ENCODE results near the gene LIPC.

Gene LIPC

DNA sequence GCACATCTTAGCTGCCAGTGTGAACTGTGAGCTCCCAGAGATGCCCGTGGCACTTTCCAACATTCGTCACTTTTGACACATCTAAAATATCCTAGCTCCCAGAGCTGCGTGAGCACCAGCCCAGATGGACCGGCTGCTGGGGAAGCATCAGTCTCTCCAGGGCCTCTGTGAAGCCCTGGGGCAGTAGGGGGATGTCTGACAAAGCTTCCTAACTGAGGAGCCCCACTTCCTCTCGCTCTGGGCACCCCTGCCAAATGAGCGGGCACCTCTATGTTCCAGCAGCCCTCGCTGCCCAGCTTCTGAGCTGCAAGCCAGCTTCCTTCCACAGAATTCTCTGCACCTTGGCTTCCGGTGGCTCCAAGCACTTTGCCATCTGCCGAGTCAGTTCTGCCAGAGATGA lies 91.1 kb downstream of the LIPC start:
- DNase-seq (ENCODE audit: low read depth) = no peak
- no peak overlapping the region for H3K4me3 ChIP-seq (ENCODE audit: low read depth, low read length)

DNA sequence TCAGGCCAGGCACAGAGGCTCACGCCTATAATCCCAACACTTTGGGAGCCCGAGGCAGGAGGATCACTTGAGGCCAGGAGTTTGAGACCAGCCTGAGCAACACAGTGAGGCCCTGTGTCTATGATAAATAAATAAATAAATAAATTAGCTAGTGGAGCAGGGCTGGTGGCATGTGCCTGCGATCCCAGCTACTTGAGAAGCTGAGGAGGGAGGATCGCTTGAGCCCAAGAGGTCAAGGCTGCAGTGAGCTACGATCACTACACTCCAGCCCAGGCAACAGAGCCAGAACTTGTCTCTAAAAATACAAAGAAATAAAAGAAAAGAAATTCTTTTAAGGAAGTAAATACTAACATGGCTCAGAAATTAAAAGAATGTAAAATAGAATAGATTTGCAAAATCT lies 91.8 kb downstream of the LIPC start:
- no peak for DNase-seq (ENCODE audit: low read depth)
- no peak overlapping the region for H3K4me3 ChIP-seq (ENCODE audit: low read depth, low read length)

DNA sequence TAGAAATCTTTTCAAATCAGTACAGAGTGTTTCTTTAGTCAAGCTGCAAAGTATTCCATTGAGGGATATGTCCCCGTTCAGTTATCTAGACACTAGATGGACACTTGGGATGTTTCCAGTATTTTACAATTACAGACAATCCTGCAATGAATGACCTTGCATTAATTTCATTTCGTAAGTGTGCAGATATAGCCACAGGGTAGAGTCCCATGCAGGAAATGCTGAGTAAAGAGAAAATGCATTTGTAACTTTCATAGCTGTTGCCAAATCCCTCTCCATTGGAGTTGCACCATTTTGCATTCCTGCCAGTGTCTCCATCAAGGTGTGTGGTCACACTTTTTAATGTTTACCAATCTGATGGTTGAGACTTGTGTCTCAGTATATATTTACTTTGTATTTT lies 92.5 kb downstream of the LIPC start:
- no peak for DNase-seq (ENCODE audit: low read depth)
- no peak overlapping the region for H3K4me3 ChIP-seq (ENCODE audit: low read depth, low read length)

DNA sequence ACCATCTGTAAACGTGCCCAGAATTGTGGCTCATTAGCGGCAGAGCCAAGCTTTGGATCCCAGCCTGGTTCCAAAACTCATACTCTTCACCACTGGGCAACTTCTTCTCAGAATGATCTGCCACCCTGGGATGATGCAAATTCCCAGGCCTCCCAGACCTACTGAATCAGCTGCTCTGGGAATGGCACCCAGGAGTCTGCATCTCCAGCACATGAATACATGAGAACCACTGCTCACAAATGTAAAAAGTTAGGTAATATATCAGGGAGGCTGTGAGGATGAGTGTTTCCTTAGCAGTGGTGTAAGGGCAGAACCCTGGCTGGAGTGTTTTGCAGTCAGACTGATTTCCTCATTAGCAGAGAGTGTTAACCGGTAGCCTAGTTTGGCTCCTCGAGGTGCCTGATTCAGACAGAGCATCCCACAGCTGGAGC lies 94.2 kb downstream of the LIPC start:
- no peak for DNase-seq (ENCODE audit: low read depth)
- H3K4me3 ChIP-seq (ENCODE audit: low read depth, low read length) = no peak overlapping the region

DNA sequence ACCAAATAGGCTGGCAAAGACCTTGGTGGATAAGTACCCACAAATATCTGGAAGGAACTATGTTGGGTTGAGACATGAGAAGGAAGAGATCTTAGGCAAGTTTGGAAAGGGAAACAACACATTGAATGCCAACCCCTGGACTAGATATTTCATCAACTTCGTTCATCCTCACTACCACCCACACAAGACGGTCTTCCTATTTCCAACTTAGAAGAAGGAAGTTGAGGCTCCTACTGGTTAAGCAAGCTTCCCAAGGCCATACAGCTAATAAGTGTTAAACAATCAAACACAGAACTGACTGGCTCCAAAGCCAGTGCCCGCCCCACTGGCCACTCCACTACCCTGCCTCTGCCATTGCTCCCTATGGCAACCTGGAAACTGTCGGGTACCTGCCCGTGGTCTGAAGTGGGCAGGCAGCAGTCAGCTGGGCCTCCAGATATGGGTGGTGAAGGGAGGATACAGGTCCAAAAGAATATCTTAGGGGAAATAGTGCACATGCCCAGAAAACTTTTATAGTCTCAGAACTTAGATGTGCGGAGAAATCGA lies 94.9 kb downstream of the LIPC start:
- DNase-seq (ENCODE audit: low read depth) = no peak
- no peak overlapping the region for H3K4me3 ChIP-seq (ENCODE audit: low read depth, low read length)

DNA sequence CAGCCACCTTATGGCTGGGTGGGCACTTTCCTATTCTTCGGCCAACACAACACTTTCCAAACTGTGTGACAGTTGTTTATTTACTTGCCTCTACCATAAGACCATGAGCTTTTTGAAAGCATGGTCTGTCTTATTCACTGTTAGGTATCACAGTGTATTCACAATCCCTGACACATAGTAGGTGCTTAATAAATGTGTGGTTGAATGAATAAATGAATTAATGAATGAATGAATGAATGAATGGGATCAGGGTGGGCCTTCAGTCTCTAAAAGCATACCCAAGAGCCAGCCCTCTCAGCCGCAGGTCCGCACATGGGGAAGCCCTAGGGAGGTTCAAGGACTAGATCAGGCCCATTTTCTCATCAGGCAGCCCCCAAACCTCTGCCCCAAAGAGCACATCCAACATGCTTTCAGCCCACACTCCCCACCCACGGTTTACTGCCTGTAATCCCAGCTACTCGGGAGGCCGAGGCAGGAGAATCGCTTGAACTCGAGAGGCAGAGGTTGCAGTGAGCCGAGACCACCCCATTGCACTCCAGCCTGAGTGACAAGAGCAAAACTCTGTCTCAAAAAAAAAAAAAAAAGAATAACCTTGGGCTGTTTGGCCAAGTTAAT lies 95.9 kb downstream of the LIPC start:
- H3K4me3 ChIP-seq (ENCODE audit: low read depth, low read length) = no peak overlapping the region
- DNase-seq (ENCODE audit: low read depth) = no peak

DNA sequence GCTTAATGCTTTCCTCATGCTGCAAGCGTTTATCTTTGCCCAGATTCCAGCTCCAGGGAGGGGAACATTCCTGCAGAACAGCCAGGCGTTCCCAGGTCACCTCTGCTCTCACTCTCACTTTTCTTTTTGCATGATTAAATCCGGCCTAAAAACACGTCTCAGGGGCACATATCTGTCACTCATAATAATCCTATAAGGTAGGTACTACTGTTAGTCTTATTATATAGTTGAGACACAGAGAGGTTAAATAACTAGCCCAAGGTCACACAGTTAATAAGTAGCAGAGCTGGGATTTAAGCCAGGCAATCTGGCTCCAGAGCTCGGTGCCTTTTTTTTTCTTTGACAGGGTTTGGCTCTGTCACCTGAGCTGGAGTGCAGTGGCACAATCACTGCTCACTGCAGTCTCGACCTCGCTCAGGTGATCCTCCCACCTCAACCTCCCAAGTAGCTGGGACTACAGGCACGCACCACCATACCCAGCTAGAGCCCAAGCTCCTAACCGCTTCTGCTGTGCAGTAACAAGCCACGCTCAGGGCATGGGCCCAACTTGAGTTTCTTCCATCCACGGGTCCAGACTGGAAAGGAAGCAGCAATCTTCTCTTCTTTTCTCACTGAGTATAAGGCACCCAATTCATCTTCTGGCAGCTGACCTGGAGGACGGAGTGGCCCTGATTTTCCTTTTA lies 96.5 kb downstream of the LIPC start:
- DNase-seq (ENCODE audit: low read depth) = no peak
- no peak overlapping the region for H3K4me3 ChIP-seq (ENCODE audit: low read depth, low read length)

DNA sequence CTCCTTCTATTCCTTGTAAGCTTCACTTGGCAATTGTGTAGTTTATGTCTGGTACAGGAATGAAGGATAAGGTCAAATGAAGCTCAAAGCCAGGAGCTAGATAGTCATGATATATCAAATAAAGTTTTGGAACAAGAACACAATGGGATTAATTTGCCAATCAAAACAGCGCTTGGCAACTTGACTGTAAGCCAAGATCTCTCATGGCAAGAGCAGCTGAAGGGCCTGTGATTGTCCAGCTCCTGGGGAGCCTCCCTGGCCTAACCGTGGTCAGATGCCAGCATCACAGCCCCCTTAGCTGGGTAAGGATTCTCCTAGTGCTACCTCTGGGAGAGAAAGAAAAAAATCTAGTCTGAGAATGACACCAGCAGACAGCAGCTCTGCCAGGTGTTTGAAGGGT lies 97.2 kb downstream of the LIPC start:
- no peak overlapping the region for H3K4me3 ChIP-seq (ENCODE audit: low read depth, low read length)
- DNase-seq (ENCODE audit: low read depth) = no peak

DNA sequence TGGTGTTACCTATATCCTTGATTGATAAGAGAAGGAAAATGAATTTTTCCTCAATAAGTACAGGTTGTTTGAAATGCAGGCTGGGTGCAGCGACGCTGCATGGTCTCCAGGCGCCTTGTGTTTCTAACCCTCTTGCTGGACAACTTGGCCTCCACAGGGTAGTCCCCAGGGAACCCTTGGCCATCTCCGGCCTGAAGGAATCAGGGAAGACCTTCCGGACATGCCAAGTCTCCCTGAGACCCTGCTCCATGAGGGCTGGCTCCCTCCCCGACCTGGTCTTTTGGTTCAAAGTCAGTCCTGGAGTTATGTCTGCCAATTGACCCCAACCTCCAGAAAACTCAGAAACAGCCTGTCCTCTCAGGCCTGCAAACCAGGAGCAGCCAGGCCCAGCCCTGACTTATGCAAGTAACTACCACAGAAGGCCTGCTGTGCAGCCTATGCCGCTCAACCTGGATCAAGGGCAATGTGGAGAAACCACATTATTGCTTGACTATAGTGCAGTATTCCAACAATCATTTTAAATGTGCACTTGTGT lies 98.3 kb downstream of the LIPC start:
- H3K4me3 ChIP-seq (ENCODE audit: low read depth, low read length) = no peak overlapping the region
- DNase-seq (ENCODE audit: low read depth) = no peak

DNA sequence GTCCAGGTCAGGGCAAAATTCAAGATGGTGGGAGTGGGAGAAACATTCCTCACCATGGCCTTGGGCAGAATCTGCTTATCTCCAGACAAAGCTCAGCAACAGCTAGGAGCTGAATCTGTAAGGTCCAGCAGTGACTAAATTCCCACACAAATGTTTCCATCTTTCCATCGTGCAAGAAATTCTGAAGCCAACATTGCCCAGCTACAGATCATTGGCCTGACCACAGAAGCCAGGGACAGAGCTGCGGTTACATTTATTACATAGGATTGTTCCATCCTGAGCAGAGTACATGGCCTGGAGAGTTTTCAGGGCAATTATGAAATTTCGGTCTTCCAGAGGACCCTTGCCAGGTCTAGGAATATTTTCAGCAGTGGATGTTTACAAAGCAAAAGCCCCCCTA lies 100.3 kb downstream of the LIPC start:
- no peak for DNase-seq (ENCODE audit: low read depth)
- no peak overlapping the region for H3K4me3 ChIP-seq (ENCODE audit: low read depth, low read length)

DNA sequence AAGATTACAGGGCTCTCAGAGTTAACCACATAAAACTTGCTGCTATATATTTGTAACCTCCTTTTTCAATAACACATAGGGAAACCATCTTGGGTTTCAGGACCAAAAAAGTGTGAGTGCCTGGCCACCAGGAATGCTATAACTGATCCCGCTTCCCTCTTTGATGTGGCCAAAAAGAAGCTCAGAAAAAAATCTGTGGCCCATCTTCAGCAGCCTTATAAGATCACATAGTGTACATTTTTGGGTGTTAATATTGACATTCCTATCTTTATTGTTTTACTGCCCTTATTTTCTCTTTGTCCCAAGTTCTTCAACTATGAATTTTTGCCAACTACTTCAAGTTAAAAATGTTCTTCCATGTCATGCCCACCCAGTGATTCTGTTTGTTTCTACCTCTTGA lies 102.8 kb downstream of the LIPC start:
- DNase-seq (ENCODE audit: low read depth) = no peak
- H3K4me3 ChIP-seq (ENCODE audit: low read depth, low read length) = no peak overlapping the region

DNA sequence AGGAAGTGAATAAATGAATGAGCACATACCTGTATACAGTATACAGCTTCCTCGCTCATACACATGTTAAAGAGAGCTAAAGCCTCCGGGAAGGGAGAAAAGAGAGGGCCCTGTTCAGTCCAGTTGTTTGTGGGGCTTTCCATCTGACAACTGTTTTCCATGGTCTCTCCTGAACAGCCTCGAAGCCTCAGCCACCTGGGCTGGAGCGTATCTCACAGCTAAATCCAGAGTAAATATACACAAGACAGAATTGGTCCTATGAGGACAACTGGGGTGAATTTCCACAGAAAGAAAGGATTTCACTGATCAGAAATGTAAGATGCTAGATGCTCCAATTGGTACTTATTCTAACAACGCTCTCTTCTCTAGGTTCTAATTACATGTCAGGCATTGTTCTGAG lies 103.5 kb downstream of the LIPC start:
- no peak overlapping the region for H3K4me3 ChIP-seq (ENCODE audit: low read depth, low read length)
- no peak for DNase-seq (ENCODE audit: low read depth)

DNA sequence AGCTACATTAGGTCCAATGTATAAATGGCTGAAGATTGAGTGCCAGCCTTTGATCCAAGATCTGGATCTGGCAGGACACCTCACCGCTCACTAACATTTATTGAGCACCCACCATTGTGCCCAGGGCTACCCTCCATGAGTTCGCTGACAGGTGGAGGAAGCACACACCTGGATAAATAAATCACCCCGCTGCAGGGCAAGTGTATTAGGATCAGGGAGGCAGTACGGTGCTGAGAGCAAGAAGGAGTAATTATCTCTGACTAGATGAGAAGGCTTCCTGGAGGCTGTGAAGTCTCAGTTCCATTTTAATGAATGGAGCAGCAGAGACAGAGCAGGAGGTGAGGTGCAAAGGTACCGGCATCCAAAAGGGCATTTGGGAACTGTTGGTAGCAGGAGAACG lies 104.1 kb downstream of the LIPC start:
- H3K4me3 ChIP-seq (ENCODE audit: low read depth, low read length) = no peak overlapping the region
- DNase-seq (ENCODE audit: low read depth) = no peak

DNA sequence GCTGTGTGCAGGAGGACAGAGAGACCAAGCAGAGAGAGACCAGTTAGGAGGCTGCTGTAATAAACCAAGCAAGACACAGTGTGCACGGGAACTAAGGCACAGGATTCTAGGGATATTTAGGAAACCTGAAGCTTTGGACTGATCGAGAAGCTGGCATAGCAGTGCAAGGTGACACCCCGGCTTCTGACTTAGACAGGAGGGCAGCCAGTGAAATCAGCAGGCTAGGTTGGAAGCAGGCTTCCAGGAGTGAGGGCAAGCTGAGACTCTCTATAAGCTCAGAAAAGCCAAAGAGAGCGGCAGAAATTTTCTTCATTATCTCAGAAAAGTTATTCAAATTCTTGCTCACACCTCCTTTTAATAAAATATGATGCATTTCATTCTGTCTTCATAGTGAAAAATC lies 104.6 kb downstream of the LIPC start:
- no peak overlapping the region for H3K4me3 ChIP-seq (ENCODE audit: low read depth, low read length)
- DNase-seq (ENCODE audit: low read depth) = no peak

DNA sequence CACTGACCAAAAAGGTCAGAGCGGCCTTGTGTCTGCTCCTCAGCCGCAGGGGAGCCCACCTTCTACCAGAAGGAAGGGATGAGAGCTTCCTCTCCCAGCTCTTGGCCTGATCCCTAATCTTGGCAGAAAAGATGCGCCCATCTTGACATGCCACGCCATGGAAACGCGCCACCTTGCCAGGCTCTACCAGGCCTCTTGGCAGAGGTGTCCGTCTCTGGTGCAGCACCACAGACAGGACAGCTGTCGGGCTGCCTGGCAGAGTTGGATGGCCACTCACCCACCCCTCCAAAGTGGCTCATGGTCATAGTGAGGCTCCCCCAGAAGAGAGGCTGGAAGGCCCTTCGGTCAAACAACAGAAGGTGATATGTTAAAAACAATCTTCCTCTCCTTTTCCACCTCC lies 105.2 kb downstream of the LIPC start:
- no peak for DNase-seq (ENCODE audit: low read depth)
- H3K4me3 ChIP-seq (ENCODE audit: low read depth, low read length) = no peak overlapping the region

DNA sequence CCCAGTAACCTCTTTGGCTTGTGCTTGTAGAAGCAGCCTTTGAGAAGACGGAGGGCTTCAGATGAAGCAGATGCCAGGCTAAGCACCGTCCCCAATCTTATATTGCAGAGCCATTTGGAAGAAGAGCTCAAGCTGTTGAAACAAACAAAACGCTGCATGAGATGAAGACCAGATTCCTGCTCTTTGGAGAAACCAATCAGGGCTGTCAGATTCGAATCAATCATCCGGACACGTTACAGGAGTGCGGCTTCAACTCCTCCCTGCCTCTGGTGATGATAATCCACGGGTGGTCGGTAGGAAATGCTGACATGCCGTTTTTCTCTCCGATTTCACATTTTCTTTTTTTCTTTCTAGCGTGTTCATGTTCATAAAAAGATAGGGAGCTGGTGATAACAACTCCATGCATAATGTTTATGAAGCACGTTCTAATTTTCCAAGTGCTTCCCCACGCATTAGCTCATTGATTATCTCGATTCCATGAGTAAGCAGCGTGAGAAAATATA lies 106.5 kb downstream of the LIPC start:
- no peak overlapping the region for H3K4me3 ChIP-seq (ENCODE audit: low read depth, low read length)
- no peak for DNase-seq (ENCODE audit: low read depth)

DNA sequence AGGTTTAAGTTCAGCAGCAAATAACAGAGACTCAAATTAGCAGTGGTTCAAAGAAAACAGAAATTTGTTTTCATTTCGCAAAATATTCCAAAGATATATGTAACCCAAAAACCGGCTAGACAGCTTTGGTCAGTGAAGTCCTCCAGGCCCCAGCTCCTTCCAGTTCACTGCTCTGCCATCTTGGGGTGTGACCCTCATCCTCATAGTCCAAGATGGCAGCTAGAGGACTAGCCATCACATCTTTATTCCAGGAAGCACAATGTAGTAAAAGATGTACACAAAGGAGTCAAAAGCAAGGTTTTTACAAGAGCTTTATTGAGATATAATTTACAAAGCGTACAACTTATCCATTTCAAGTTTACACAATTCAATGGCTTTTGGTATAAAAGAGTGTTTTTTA lies 107.1 kb downstream of the LIPC start:
- H3K4me3 ChIP-seq (ENCODE audit: low read depth, low read length) = no peak overlapping the region
- DNase-seq (ENCODE audit: low read depth) = no peak

DNA sequence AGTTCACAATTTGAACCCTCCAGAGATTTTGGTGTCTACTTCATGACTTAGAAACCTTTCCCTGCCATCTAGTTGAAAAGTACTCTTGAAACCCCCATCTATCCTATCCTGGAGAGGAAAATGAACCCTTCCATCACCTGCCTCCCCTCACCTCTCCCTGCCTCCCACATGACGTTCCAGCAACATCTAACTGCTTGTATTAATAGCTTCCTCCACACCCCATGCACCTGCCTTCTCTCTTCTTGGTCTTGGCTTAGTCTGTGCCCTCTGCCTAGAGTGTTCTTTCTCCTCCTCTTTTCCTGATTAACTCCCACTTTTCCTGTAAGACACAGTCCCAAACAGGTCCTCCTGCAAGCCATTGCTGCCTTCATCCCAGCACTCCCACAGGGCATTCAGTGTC lies 107.8 kb downstream of the LIPC start:
- no peak for DNase-seq (ENCODE audit: low read depth)

DNA sequence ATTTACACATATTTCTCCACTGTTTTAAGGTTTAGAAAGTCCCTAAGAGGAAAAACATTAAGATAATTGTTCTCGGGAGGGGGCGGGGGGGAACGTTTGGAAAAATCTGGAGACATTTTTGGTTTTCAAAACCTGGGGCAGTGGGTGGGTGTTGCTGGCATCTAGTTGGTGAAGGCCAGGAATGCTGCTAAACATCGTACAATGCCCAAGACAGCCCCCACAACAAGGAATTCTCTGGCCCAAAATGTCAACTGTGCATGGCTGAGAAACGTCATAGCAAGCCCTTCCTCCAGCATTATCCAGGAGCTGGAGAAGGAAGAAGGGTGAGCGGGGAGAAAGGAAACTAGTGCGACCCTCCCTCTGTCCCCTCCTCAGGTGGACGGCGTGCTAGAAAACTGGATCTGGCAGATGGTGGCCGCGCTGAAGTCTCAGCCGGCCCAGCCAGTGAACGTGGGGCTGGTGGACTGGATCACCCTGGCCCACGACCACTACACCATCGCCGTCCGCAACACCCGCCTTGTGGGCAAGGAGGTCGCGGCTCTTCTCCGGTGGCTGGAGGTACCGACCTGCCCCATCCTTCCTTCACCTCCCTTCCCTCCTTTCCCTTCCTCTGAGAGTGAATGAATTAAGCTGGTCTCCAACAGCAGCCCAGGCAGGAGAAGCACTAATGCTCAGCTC lies 109.8 kb downstream of the LIPC start:
- H3K4me3 ChIP-seq (ENCODE audit: low read depth, low read length) = no peak overlapping the region
- no peak for DNase-seq (ENCODE audit: low read depth)

More for the DNA sequence above, 107.8 kb downstream of the LIPC start:
- no peak overlapping the region for H3K4me3 ChIP-seq (ENCODE audit: low read depth, low read length)

DNA sequence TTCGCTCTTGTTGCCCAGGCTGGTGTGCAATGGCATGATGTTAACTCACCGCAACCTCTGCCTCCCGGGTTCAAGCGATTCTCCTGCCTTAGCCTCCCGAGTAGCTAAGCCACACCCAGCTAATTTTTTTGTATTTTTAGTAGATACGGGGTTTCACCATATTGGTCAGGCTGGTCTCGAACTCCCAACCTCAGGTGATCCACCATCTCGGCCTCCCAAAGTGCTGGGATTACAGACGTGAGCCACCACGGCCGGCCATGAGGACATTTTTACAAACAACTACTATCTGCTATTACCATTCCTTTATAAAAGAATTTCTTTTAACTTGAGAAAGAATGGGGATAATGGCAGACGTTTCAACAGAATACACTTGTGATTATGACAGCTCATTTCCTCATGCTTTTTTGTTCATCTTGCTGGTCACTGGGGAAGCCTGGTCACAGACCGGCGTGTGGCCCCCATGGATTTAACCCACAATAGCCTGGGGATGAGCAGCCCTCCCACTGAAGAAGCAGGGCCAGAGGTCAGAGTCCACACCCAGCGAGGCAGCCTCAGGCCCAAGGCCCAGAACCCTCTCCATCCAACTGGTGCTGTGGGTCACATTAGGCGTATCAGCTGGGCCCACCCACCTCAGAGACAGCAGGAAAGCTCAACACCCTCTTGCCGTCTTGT lies 112.0 kb downstream of the LIPC start:
- DNase-seq (ENCODE audit: low read depth) = no peak
- no peak overlapping the region for H3K4me3 ChIP-seq (ENCODE audit: low read depth, low read length)

All from skeletal muscle cell (primary cell).